Activated CD4-positive, alpha-beta T cell treated with anti-CD3 and anti-CD28 coated beads for 24 hours (primary cell): ENCODE results near the gene BGLAP.

ENCODE experiments used
- DNase-seq, 2 donors: peaks; one replicate each; pipeline ENCODE4 v3.0.0-alpha.2; 2020; ENCODE audit warnings: low read depth in 2 of 2

The BGLAP gene

DNA sequence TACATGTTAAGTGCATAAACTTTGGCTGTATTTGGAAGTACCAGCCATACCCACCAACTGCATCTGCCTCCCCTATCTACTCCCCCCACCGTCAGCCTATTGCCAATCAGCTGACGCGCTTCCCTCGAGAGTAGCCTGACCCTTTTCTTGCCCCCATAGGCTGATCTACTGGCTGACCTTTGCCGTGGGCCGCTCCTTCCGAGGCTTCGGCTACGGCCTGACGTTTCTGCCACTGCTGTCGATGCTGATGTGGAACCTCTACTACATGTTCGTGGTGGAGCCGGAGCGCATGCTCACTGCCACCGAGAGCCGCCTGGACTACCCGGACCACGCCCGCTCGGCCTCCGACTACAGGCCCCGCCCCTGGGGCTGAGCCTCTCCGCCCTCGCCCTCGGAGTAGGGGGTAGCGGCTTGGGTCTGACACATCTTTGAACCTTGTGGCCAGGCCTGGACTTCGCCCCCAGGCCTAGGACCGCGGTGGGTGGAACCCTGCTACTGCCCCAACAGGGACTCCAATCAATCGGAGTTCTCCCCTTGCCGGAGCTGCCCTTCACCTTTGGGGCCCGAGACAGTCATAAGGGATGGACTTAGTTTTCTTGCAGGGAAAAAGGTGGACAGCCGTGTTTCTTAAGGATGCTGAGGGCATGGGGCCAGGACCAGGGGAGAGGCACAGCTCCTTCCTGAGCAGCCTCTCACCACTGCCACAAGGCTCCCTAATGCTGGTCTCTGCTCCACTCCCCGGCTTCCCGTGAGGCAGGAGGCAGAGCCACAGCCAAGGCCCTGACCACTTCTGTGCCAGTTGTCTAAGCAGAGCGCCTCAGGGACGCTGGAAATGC is 49.5 kb downstream of the BGLAP start:
- DNase-seq: no peak
